CD4-positive, alpha-beta T cell treated with Interferon gamma for 1 hour (primary cell): ENCODE results near the gene GRK6.
"Not testable (repeated sequence)": the region's sequence is repeated elsewhere in the genome, so short reads cannot be mapped to it uniquely, and the experiment has no call there.

Experiments used
- DNase-seq: peaks from one replicate; pipeline ENCODE4 v3.0.0-alpha.2; 2020

Gene GRK6

GRCh38 chr5:177399997-177400868 lies 26.2 kb upstream of the GRK6 start, which contains the start of gene PFN3:
Gene PFN3, minus strand, starts transcription at chr5:177400661. Its CDS starts 85 bp downstream, at chr5:177400576.
- no peak for DNase-seq

GRCh38 chr5:177402271-177403043 lies 24.0 kb upstream of the GRK6 start:
- DNase-seq = peak; percentile 64

- peak; percentile 51 for DNase-seq
These were observed 23.2 kb upstream of the GRK6 start for GRCh38 chr5:177403102-177403791.

- peak; percentile 89 for DNase-seq
These were observed 22.5 kb upstream of the GRK6 start for GRCh38 chr5:177403792-177404640.

- no peak for DNase-seq
These were observed 21.8 kb upstream of the GRK6 start for GRCh38 chr5:177404641-177405179.

- no peak for DNase-seq
These were observed 21.2 kb upstream of the GRK6 start for GRCh38 chr5:177405312-177405711.

GRCh38 chr5:177405805-177406204 lies 20.7 kb upstream of the GRK6 start:
- DNase-seq = peak; percentile 67

GRCh38 chr5:177409043-177409801 lies 17.3 kb upstream of the GRK6 start, which contains the start of gene F12:
Gene F12, minus strand, starts transcription at chr5:177409564. Its CDS starts 37 bp downstream, at chr5:177409527.
- DNase-seq = no peak

- DNase-seq = no peak
These were observed 15.9 kb upstream of the GRK6 start for GRCh38 chr5:177410575-177410974.

GRCh38 chr5:177412603-177413233 lies 13.8 kb upstream of the GRK6 start:
- DNase-seq = no peak

GRCh38 chr5:177414481-177414880 lies 12.0 kb upstream of the GRK6 start:
- no peak for DNase-seq

GRCh38 chr5:177417081-177417480 lies 9.4 kb upstream of the GRK6 start:
- not testable (repeated sequence) for DNase-seq

- no peak for DNase-seq
These were observed 7.4 kb upstream of the GRK6 start for GRCh38 chr5:177419046-177419445.

GRCh38 chr5:177420472-177420871 lies 6.0 kb upstream of the GRK6 start:
- DNase-seq = not testable (repeated sequence)

GRCh38 chr5:177421062-177421798 lies 5.2 kb upstream of the GRK6 start:
- no peak for DNase-seq

GRCh38 chr5:177423671-177424070 lies 2.8 kb upstream of the GRK6 start:
- DNase-seq = no peak

- no peak for DNase-seq
These were observed 1.2 kb upstream of the GRK6 start for GRCh38 chr5:177425196-177425800.

- peak; percentile 100 for DNase-seq
These were observed 493 bp upstream of the GRK6 start for GRCh38 chr5:177425801-177426565.
